ENCODE results near the gene HSD17B1. TPM values are rescaled to one million over a fixed set of nuclear protein-coding genes. Genes with fewer than 3 reads are reported as not detected.

HSD17B1 gene
- total and polyA plus RNA-seq, 2 donors from 2014 or later = 0.31 to 3.3 TPM

GRCh38 chr17:42553161-42553818, 567 bp downstream of the HSD17B1 start:
- FAIRE-seq = no peak
- Histone ChIP-seq H3K27me3 (ENCODE audit: control insufficient read depth, insufficient read depth, low read length) (no peaks in the 10 kb centered on the region), H3K36me3 (ENCODE audit: control insufficient read depth in 2 of 3, insufficient read depth in 3 of 3, low read length in 3 of 3) (no peaks in the 10 kb centered on the region), H3K9ac (ENCODE audit: low read length in 3 of 3) (peak overlapping the region in 1 of 3 donors; percentile 70), H3K9me3 (ENCODE audit: control insufficient read depth in 2 of 3, insufficient read depth in 1 of 3, low read length in 3 of 3) (no peaks in the 10 kb centered on the region), H3K4me1 (ENCODE audit: control insufficient read depth in 2 of 3, insufficient read depth in 2 of 3, low read depth in 1 of 3, low read length in 3 of 3) (peaks cover 0 to 12% (median 0%) of the 10 kb centered on the region in 3 donors), H3K4me3 (ENCODE audit: low read length in 3 of 3) (no peak overlapping the region), H3K27ac (ENCODE audit: low read depth in 2 of 2, low read length in 2 of 2) (no peak overlapping the region)
- intact Hi-C loops (cut with DNase I) = no loop called here
- TF ChIP-seq CTCF (IDR thresholded peaks at IDR 0.05; ENCODE audit: borderline replicate concordance, extremely low read depth, insufficient read depth) = no peak
- DNase-seq = peak in 3 of 5 donors; percentile 41 to 77 (median 57)

- intact Hi-C loops (cut with DNase I) = no loop called here
- Histone ChIP-seq H3K4me1 (ENCODE audit: control insufficient read depth in 2 of 3, insufficient read depth in 2 of 3, low read depth in 1 of 3, low read length in 3 of 3) (peaks cover 0 to 12% (median 0%) of the 10 kb centered on the region in 3 donors), H3K9ac (ENCODE audit: low read length in 3 of 3) (peak overlapping the region in 2 of 3 donors; percentile 70 to 83), H3K9me3 (ENCODE audit: control insufficient read depth in 2 of 3, insufficient read depth in 1 of 3, low read length in 3 of 3) (no peaks in the 10 kb centered on the region), H3K36me3 (ENCODE audit: control insufficient read depth in 2 of 3, insufficient read depth in 3 of 3, low read length in 3 of 3) (no peaks in the 10 kb centered on the region), H3K4me3 (ENCODE audit: low read length in 3 of 3) (peak overlapping the region; percentile 33 to 91 (median 81)), H3K27ac (ENCODE audit: low read depth in 2 of 2, low read length in 2 of 2) (peak overlapping the region; percentile 85 to 87), H3K27me3 (ENCODE audit: control insufficient read depth, insufficient read depth, low read length) (no peaks in the 10 kb centered on the region)
- FAIRE-seq (no peak), DNase-seq (peak in 2 of 5 donors; percentile 26 to 73)
- TF ChIP-seq CTCF (IDR thresholded peaks at IDR 0.05; ENCODE audit: borderline replicate concordance, extremely low read depth, insufficient read depth) = no peak
Observed at GRCh38 chr17:42553866-42554249, 1.1 kb downstream of the HSD17B1 start.

- TF ChIP-seq CTCF (IDR thresholded peaks at IDR 0.05; ENCODE audit: borderline replicate concordance, extremely low read depth, insufficient read depth) = no peak
- DNase-seq (peak; percentile 94 to 97 (median 96)), FAIRE-seq (no peak)
- peak overlapping the region; percentile 85 to 87 for H3K27ac ChIP-seq (ENCODE audit: low read depth in 2 of 2, low read length in 2 of 2)
- H3K36me3 ChIP-seq (ENCODE audit: control insufficient read depth in 2 of 3, insufficient read depth in 3 of 3, low read length in 3 of 3) = no peaks in the 10 kb centered on the region
- peaks cover 0 to 12% (median 0%) of the 10 kb centered on the region in 3 donors for H3K4me1 ChIP-seq (ENCODE audit: control insufficient read depth in 2 of 3, insufficient read depth in 2 of 3, low read depth in 1 of 3, low read length in 3 of 3)
- H3K27me3 ChIP-seq (ENCODE audit: control insufficient read depth, insufficient read depth, low read length) = no peaks in the 10 kb centered on the region
- H3K9ac ChIP-seq (ENCODE audit: low read length in 3 of 3) = peak overlapping the region; percentile 70 to 83 (median 73)
- intact Hi-C loops (cut with DNase I) = no loop called here
- H3K4me3 ChIP-seq (ENCODE audit: low read length in 3 of 3) = peak overlapping the region; percentile 80 to 91 (median 81)
- no peaks in the 10 kb centered on the region for H3K9me3 ChIP-seq (ENCODE audit: control insufficient read depth in 2 of 3, insufficient read depth in 1 of 3, low read length in 3 of 3)
Observed at GRCh38 chr17:42554250-42555121, 1.8 kb downstream of the HSD17B1 start.
